Prostate gland (tissue), 2 donors: ENCODE data around the gene TSPAN7. TPM values are rescaled to one million over a fixed set of nuclear protein-coding genes. Genes with fewer than 3 reads are reported as not detected.
A peak's percentile ranks its signal among the peaks of the same experiment; 100 is the strongest.

Experiments
- DNase-seq: peaks from one replicate; pipeline ENCODE4 v3.0.0-alpha.2; 2019; ENCODE audit warnings: low spot score
- H3K27ac ChIP-seq, 2 donors: fragments of 200-600 bp; sonication (generic); 2 replicates each; pipeline ENCODE4 v1.5.1; 2017 to 2019
- H3K27me3 ChIP-seq: fragments of 200-600 bp; sonication (generic); replicated peaks from 2 replicates; pipeline ENCODE4 v1.5.1; 2019; ENCODE audit not compliant: insufficient read depth
- H3K36me3 ChIP-seq, 2 donors: fragments of 200-600 bp; sonication (generic); 1 replicate in 1 of 2; 2 replicates in 1 of 2; pipeline versions ENCODE4 v1.5.1 to v1.8.1; 2017 to 2019
- H3K4me1 ChIP-seq: fragments of 200-600 bp; sonication (generic); replicated peaks from 2 replicates; pipeline ENCODE4 v1.5.1; 2019
- H3K4me3 ChIP-seq, 2 donors: fragments of 200-600 bp; sonication (generic); 2 replicates each; pipeline ENCODE4 v1.5.1; 2017 to 2019
- H3K9me3 ChIP-seq: fragments of 200-600 bp; sonication (generic); 2 replicates; pipeline ENCODE4 v1.5.1; 2017
- POLR2A ChIP-seq: fragments of 450-650 bp; IDR thresholded peaks from one replicate; pipeline ENCODE4 v1.6.1; 2016; ENCODE audit warnings: antibody characterized with exemption, mild to moderate bottlenecking
- POLR2AphosphoS5 ChIP-seq: sonication (generic); formaldehyde crosslinking; IDR thresholded peaks from one replicate; pipeline ENCODE4 v1.6.1; 2017; ENCODE audit warnings: antibody characterized with exemption
- WGBS: methylation state at CpG from one replicate; pipeline ENCODE4 v1.1.5; 2018; 5-methylcytosine and 5-hydroxymethylcytosine counted together
- intact Hi-C: fragments of 100-400 bp; cut with DNase I; formaldehyde crosslinking; loops from one replicate; pipeline ENCODE4 v1.14.2; 2022
- total RNA-seq, 2 donors: library from RNA; depleted of rRNA; stranded (reverse); fragments of >200 nt; gene quantifications; one replicate each; pipeline ENCODE4 v1.1.0, GENCODE V29; 2016
- TF ChIP-seq, protein P1 (sequence below), 4 experiments: fragments of 200-600 bp in 2 of 4; fragments of 450-650 bp in 2 of 4; sonication (generic) in 2 of 4; IDR thresholded peaks; 1 replicate in 3 of 4; 2 replicates in 1 of 4; pipeline ENCODE4 v1.5.1; 2016 to 2019; ENCODE audit warnings: antibody characterized with exemption in 4 of 4, mild to moderate bottlenecking in 2 of 4, moderate library complexity in 2 of 4

TSPAN7 gene
- total RNA-seq, 2 donors from 2014 or later, result 11.4 to 16.4 TPM

DNA sequence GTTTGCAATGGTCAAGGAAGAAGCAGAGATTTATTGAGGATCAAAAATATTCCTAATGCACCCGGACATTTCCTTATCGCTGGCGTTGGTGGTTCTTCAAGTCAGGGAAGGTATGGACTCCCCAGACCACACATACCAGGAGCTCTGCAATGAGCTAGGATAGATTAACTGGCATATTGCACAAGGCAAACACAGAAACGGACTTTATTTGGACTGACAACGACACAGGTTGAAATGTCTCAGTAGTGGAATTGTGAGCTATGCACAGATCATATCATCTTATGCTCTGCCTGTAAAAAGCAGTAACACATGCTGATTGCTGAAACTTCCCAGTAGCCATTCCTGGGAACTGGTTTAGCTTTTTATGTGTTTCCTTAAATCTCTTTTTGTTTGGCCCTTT, 1.7 kb downstream of the TSPAN7 start:
- Histone ChIP-seq H3K4me1 (no peaks in the 10 kb centered on the region), H3K27me3 (no peaks in the 10 kb centered on the region), H3K27ac (no peak overlapping the region), H3K4me3 (peak overlapping the region; percentile 27 to 30), H3K9me3 (no peaks in the 10 kb centered on the region), H3K36me3 (no peaks in the 10 kb centered on the region)
- WGBS, result 1% methylated on average over 5 of the region's 5 CpGs
- intact Hi-C loops, result no loop called here
- TF ChIP-seq, protein P1, sequence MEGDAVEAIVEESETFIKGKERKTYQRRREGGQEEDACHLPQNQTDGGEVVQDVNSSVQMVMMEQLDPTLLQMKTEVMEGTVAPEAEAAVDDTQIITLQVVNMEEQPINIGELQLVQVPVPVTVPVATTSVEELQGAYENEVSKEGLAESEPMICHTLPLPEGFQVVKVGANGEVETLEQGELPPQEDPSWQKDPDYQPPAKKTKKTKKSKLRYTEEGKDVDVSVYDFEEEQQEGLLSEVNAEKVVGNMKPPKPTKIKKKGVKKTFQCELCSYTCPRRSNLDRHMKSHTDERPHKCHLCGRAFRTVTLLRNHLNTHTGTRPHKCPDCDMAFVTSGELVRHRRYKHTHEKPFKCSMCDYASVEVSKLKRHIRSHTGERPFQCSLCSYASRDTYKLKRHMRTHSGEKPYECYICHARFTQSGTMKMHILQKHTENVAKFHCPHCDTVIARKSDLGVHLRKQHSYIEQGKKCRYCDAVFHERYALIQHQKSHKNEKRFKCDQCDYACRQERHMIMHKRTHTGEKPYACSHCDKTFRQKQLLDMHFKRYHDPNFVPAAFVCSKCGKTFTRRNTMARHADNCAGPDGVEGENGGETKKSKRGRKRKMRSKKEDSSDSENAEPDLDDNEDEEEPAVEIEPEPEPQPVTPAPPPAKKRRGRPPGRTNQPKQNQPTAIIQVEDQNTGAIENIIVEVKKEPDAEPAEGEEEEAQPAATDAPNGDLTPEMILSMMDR (IDR thresholded peaks at IDR 0.05), result no peak
- no peak for TF ChIP-seq POLR2AphosphoS5
- TF ChIP-seq POLR2A, result no peak
- DNase-seq, result no peak

DNA sequence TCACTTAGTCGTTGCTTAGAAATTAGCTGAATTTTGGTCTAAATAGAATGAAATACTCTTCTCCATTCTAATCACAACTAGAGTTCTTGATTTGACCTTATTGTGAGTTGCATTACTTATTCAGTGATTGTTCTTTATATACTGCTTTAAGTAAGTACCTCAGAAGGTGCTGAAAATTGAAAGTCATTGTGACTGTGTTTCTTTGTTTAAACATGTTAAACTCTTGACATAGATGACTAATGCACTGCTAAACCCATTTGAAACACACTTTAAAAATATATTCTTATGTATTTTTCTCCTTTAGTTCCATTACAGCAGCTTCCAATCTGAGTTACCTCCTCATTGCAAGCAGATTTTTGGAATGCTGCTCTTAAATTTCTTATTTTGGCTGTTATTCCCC, 9.1 kb downstream of the TSPAN7 start:
- intact Hi-C loops, result no loop called here
- Histone ChIP-seq H3K27me3 (no peaks in the 10 kb centered on the region), H3K9me3 (no peaks in the 10 kb centered on the region), H3K4me3 (no peak overlapping the region), H3K27ac (no peak overlapping the region), H3K4me1 (no peaks in the 10 kb centered on the region), H3K36me3 (no peaks in the 10 kb centered on the region)
- no peak for DNase-seq
- no peak for TF ChIP-seq POLR2A
- no peak for TF ChIP-seq POLR2AphosphoS5
- TF ChIP-seq, protein P1 (IDR thresholded peaks at IDR 0.05), result no peak
- WGBS, result 88% methylated on average over 1 of the region's 1 CpG

DNA sequence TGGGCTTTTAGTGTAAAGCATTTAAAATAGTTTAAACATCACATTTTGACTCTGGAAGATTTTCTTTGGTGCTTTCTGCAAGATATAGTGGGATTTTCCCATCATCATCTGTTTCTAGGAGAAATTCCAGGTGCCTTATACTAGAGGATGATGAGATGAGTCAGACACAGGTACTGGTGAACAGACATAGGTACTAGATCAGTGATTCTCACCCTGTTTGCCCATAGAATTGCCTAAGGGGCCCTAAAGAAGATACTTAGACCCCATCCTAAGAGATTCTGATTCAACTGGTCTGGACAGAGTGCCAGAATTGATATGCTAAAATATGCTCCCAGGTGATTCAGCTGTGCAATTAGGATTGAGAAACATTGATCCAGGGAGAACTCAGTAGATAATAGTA, 9.7 kb downstream of the TSPAN7 start:
- H3K36me3 ChIP-seq, result no peaks in the 10 kb centered on the region
- no peaks in the 10 kb centered on the region for H3K4me1 ChIP-seq
- H3K4me3 ChIP-seq, result no peak overlapping the region
- no peaks in the 10 kb centered on the region for H3K9me3 ChIP-seq
- no peaks in the 10 kb centered on the region for H3K27me3 ChIP-seq
- no peak for DNase-seq
- no peak for TF ChIP-seq POLR2A
- TF ChIP-seq POLR2AphosphoS5, result no peak
- TF ChIP-seq, protein P1 (IDR thresholded peaks at IDR 0.05), result no peak
- intact Hi-C loops, result no loop called here
- no peak overlapping the region for H3K27ac ChIP-seq

DNA sequence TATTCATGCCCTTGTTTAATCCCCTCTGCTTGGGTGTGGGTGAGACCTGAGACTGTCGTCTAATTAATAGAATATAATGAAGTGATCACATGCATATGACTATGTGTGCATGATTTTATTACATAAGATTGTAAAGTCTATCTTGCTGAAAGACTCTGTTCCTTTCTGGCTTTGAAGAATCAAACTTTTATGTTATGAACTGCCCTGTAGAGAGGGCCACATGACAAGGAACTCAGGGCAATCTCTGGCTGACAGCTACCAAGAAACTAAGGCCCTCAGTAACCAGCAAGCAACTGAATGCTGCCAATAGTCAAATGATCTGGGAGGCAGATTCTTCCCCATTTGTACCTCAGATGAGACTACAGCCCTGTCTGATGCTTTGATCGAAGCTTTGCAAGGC, 13.5 kb downstream of the TSPAN7 start:
- WGBS, result 94% methylated on average over 2 of the region's 2 CpGs
- TF ChIP-seq, protein P1 (IDR thresholded peaks at IDR 0.05), result no peak
- no peak for TF ChIP-seq POLR2AphosphoS5
- no peak for TF ChIP-seq POLR2A

DNA sequence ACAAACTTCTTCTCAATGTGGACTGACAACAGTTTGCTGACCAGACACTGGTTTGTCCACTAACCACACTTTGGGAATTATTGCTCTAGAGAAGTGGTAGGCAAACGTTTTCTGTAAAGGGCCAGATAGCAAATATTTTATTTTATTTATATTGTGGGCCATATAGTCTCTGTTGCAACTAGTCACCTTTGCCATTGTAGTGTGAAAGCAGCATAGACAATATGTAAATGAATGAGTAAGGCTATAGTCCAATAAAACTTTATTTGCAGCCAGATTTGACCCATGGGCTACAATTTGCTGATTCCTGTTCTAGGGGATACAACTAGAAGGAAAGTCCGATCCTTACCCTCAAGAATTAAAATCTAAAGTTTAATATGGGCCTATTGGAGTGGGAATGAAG, 14.5 kb downstream of the TSPAN7 start:
- WGBS, result 75% methylated on average over 2 of the region's 2 CpGs

More for the DNA sequence above, 13.5 kb downstream of the TSPAN7 start:
- no peaks in the 10 kb centered on the region for H3K4me1 ChIP-seq
- no peak overlapping the region for H3K4me3 ChIP-seq
- H3K36me3 ChIP-seq, result no peaks in the 10 kb centered on the region
- H3K27ac ChIP-seq, result no peak overlapping the region
- H3K9me3 ChIP-seq, result no peaks in the 10 kb centered on the region
- DNase-seq, result no peak
- H3K27me3 ChIP-seq, result no peaks in the 10 kb centered on the region
- intact Hi-C loops, result no loop called here

More for the DNA sequence above, 14.5 kb downstream of the TSPAN7 start:
- H3K27me3 ChIP-seq, result no peaks in the 10 kb centered on the region
- H3K4me3 ChIP-seq, result no peak overlapping the region
- intact Hi-C loops, result no loop called here
- no peaks in the 10 kb centered on the region for H3K36me3 ChIP-seq
- no peaks in the 10 kb centered on the region for H3K4me1 ChIP-seq
- no peak for TF ChIP-seq POLR2A
- no peak for TF ChIP-seq POLR2AphosphoS5
- TF ChIP-seq, protein P1 (IDR thresholded peaks at IDR 0.05), result no peak
- no peaks in the 10 kb centered on the region for H3K9me3 ChIP-seq
- no peak overlapping the region for H3K27ac ChIP-seq
- DNase-seq, result no peak
